AG04449 (cell line): ENCODE results near the gene ADGRV1.
"Not testable (repeated sequence)": the region's sequence is repeated elsewhere in the genome, so short reads cannot be mapped to it uniquely, and the experiment has no call there.

Source experiments
- CTCF ChIA-PET: fragments of 350-600 bp; formaldehyde crosslinking; extraction: SDS; loops from one replicate; lab custom pipeline; 2021; ENCODE audit warnings: antibody characterized with exemption; lab: Yijun Ruan, JAX
- POLR2A ChIA-PET: fragments of 400-600, 350-600 bp; formaldehyde crosslinking; extraction: SDS; loops from one replicate; lab custom pipeline; 2020; ENCODE audit warnings: antibody characterized with exemption, inconsistent platforms; lab: Yijun Ruan, JAX
- DNase-seq: peaks from one replicate; pipeline ENCODE4 v3.0.0-alpha.2; 2010; ENCODE audit warnings: low read depth, low spot score
- H3K4me3 ChIP-seq: 2 replicates; pipeline ENCODE4 v1.5.1; 2011; ENCODE audit warnings: low read depth, mild to moderate bottlenecking, control low read depth, low read length
- TF ChIP-seq, protein P1 (sequence below): IDR thresholded peaks from one replicate; pipeline ENCODE4 v1.5.1; 2011; ENCODE audit warnings: mild to moderate bottlenecking, moderate library complexity, low read length, control low read depth, inconsistent platforms; ENCODE audit not compliant: insufficient read depth; ENCODE audit errors: missing control alignments

The ADGRV1 gene

DNA sequence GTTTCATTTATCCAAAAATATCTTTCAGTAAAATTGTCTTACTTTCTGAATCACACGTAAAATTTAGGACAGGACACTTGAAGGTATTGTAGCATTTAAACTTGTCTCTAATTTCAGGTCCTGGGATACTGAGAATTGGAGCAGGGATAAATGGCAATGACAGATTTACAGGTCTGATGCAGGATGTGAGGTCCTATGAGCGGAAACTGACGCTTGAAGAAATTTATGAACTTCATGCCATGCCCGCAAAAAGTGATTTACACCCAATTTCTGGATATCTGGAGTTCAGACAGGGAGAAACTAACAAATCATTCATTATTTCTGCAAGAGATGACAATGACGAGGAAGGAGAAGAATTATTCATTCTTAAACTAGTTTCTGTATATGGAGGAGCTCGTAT, 99.2 kb downstream of the ADGRV1 start:
- CTCF ChIA-PET: no interaction called here
- POLR2A ChIA-PET: no interaction called here
- TF ChIP-seq, protein P1, sequence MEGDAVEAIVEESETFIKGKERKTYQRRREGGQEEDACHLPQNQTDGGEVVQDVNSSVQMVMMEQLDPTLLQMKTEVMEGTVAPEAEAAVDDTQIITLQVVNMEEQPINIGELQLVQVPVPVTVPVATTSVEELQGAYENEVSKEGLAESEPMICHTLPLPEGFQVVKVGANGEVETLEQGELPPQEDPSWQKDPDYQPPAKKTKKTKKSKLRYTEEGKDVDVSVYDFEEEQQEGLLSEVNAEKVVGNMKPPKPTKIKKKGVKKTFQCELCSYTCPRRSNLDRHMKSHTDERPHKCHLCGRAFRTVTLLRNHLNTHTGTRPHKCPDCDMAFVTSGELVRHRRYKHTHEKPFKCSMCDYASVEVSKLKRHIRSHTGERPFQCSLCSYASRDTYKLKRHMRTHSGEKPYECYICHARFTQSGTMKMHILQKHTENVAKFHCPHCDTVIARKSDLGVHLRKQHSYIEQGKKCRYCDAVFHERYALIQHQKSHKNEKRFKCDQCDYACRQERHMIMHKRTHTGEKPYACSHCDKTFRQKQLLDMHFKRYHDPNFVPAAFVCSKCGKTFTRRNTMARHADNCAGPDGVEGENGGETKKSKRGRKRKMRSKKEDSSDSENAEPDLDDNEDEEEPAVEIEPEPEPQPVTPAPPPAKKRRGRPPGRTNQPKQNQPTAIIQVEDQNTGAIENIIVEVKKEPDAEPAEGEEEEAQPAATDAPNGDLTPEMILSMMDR: no peak
- no peak overlapping the region for H3K4me3 ChIP-seq
- DNase-seq: no peak

DNA sequence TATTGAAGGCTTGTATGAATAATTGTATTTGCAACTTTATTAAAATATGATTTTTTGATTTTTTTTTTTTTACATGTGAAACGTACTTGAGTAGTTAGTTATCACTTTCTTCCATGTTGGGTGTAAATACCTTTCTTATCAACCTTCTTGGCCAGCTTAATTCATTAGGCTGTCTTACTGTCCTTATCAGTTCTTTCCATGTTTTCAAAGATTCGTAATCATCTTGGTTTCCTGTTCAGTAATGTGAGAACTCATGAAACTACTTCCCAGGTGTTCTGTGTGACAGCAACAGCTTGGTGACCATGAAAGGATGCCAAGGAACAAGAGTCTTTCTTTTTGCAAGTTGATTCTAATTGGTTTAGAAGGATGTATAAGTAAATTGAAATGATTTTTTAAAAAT, 100.0 kb downstream of the ADGRV1 start:
- no peak for DNase-seq
- TF ChIP-seq, protein P1: no peak
- no peak overlapping the region for H3K4me3 ChIP-seq
- ChIA-PET CTCF (no interaction called here), POLR2A (no interaction called here)

DNA sequence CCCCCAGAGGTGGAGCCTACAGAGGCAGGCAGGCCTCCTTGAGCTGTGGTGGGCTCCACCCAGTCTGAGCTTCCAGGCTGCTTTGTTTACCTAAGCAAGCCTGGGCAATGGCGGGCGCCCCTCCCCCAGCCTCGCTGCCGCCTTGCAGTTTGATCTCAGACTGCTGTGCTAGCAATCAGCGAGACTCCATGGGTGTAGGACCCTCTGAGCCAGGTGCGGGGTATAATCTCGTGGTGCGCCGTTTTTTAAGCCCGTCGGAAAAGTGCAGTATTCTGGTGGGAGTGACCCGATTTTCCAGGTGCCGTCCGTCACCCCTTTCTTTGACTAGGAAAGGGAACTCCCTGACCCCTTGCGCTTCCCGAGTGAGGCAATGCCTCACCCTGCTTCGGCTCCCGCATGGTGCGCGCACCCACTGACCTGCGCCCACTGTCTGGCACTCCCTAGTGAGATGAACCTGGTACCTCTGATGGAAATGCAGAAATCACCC, 109.5 kb downstream of the ADGRV1 start:
- DNase-seq, CTCF ChIA-PET, H3K4me3 ChIP-seq, POLR2A ChIA-PET: not testable (repeated sequence)

DNA sequence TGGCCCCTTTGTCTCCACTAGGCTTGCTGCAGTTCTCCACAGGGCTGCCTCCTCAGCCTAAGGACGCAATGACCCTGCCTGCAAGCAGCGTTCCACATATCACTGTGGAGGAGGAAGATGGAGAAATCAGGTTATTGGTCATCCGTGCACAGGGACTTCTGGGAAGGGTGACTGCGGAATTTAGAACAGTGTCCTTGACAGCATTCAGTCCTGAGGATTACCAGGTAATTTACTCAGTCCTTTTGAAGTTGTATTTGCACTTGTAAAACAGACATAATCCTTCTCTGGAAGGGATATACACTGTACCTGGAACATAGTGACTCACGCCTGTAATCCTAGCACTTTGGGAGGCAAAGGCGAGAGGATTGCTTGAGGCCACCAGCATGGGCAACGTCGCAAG, 116.6 kb downstream of the ADGRV1 start:
- TF ChIP-seq, protein P1: no peak
- ChIA-PET POLR2A (no interaction called here), CTCF (no interaction called here)
- H3K4me3 ChIP-seq: no peak overlapping the region
- no peak for DNase-seq

DNA sequence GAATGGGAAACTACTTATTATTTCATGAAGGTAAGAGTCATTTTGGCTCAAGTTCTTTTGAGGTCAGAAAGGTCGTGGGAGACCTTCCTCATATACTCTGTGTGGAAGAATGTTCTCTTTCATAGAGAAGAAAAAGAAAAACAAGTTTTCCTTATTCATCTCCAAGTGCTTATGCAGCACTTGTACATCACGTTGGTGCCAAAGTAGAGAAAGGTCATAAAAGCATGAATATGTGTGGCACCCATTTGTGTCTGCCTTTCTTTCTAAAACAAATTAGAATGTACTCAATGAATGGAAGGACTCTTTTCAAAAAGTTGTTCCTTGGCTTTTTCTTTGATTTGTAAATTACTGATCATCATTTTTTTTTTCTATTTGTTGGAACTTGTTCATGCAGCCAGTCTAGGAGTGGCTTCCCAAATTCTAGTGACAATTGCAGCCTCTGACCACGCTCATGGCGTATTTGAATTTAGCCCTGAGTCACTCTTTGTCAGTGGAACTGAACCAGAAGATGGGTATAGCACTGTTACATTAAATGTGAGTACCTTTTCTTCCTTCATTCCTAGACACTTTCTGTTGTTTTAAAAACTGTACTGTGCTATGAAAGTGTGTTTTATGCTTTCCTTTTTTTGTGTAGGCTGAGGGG, 122.4 kb downstream of the ADGRV1 start:
- CTCF ChIA-PET: no interaction called here
- POLR2A ChIA-PET: no interaction called here
- no peak for DNase-seq
- H3K4me3 ChIP-seq: no peak overlapping the region
- TF ChIP-seq, protein P1: no peak

DNA sequence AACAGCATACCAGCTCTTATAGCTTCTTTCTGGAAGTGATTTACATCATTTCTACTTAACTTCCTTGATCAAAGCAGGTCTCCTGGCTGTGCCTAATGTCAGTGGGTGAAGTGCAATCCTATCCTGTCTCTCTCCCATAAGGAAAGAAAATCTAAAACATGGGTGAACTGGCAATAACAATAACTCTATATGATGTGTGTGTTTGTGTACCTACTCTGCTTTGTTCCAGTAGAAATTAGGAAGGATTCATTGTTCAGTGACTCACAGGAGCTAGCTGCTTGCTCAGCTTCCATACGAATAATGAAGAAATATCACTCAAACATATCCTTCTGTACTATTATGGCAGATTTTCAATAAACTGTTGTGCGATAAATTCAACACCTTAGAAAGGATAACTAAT, 123.7 kb downstream of the ADGRV1 start:
- no peak overlapping the region for H3K4me3 ChIP-seq
- DNase-seq: no peak
- CTCF ChIA-PET: no interaction called here
- TF ChIP-seq, protein P1: no peak
- POLR2A ChIA-PET: no interaction called here
